ENCODE results near the gene BAIAP2. TPM values are rescaled to one million over a fixed set of nuclear protein-coding genes. Genes with fewer than 3 reads are reported as not detected.

Gene BAIAP2
- polyA plus RNA-seq, 1 experiment, result 9.6 TPM

GRCh38 chr17:81116704-81117103, 81.8 kb downstream of the BAIAP2 start:
- POLR2A ChIA-PET, result no interaction called here
- H3K27ac ChIP-seq (ENCODE audit: low read depth, low read length), result no peak overlapping the region
- CTCF ChIA-PET, result interaction anchor here (1.6 to 1.9 kb wide), 2 partner anchors 14 to 19 kb away, joined by 3 to 6 read pairs; no protein-coding TSS in a partner anchor
- H3K9me3 ChIP-seq (ENCODE audit: control insufficient read depth, insufficient read depth, low read length), result peaks cover 5% of the 10 kb centered on the region; the same call in 1 of the 2 replicates
- DNase-seq (ENCODE audit: low read depth, low spot score), result no peak
- no peak overlapping the region for H3K4me3 ChIP-seq (ENCODE audit: low read depth, low read length)
- peaks cover 7% of the 10 kb centered on the region for H3K27me3 ChIP-seq (ENCODE audit: control insufficient read depth, insufficient read depth, low read length)
- TF ChIP-seq CTCF (IDR thresholded peaks at IDR 0.05; ENCODE audit: low read depth, low read length), result no peak

GRCh38 chr17:81117672-81118198, 82.8 kb downstream of the BAIAP2 start:
- DNase-seq (ENCODE audit: low read depth, low spot score), result no peak
- no peak overlapping the region for H3K27ac ChIP-seq (ENCODE audit: low read depth, low read length)
- CTCF ChIA-PET, result no interaction called here
- no peak overlapping the region for H3K4me3 ChIP-seq (ENCODE audit: low read depth, low read length)
- peaks cover 5% of the 10 kb centered on the region; the same call in 1 of the 2 replicates for H3K9me3 ChIP-seq (ENCODE audit: control insufficient read depth, insufficient read depth, low read length)
- POLR2A ChIA-PET, result no interaction called here
- no peak for TF ChIP-seq CTCF (IDR thresholded peaks at IDR 0.05; ENCODE audit: low read depth, low read length)
- H3K27me3 ChIP-seq (ENCODE audit: control insufficient read depth, insufficient read depth, low read length), result peaks cover 11% of the 10 kb centered on the region

DNA sequence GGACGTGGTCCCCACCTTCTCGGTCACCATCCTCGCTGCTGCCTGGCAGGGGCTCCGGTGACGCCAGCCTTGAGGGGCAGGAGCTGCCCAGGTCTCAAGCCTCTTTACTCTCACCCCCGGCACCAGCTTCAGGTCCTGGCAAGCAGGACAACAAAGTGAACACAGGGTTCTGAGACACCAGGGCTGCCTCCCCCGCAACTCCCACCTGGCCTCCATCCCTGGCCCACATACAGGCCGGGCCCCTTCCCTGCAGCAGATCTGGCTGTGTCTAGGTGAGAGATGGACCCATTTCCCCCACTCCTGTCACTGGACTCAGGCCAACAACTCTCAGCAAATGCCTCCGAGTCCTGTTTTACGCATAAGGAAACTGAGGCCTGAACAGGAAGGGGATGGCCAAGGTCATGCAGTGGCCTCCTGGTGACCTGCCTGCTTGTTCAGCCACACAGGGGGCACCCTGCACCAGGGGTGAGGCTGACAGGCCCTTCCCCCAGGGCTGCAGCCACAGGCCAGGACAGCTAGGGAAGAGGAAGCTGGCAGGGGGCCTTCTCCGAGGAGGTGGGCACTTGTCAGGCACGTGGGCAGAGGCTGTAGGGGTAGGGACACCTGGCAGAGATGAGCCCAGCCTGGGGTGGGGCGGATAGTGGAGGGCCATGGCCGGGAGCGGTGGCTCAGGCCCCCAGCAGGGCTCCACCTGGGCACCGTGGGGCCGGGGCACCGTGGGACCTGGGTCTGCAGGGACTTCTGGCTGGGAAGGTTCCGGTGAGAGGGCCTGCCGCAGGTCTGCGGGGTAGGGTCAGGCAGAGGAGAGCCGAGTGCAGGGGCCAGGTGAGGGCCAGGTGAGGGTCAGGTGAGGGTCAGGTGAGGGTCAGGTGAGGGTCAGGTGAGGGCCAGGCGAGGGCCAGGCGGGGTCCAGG, 83.6 kb downstream of the BAIAP2 start:
- DNase-seq (ENCODE audit: low read depth, low spot score), result no peak
- H3K27me3 ChIP-seq (ENCODE audit: control insufficient read depth, insufficient read depth, low read length), result peaks cover 17% of the 10 kb centered on the region
- POLR2A ChIA-PET, result interaction anchor here (1.0 kb wide), 1 partner anchor 11 kb away, joined by 3 read pairs; no protein-coding TSS in a partner anchor
- peaks cover 5% of the 10 kb centered on the region; the same call in 1 of the 2 replicates for H3K9me3 ChIP-seq (ENCODE audit: control insufficient read depth, insufficient read depth, low read length)
- no peak overlapping the region for H3K27ac ChIP-seq (ENCODE audit: low read depth, low read length)
- peak overlapping the region; percentile 68 for H3K4me3 ChIP-seq (ENCODE audit: low read depth, low read length)
- CTCF ChIA-PET, result no interaction called here
- no peak for TF ChIP-seq CTCF (IDR thresholded peaks at IDR 0.05; ENCODE audit: low read depth, low read length)

DNA sequence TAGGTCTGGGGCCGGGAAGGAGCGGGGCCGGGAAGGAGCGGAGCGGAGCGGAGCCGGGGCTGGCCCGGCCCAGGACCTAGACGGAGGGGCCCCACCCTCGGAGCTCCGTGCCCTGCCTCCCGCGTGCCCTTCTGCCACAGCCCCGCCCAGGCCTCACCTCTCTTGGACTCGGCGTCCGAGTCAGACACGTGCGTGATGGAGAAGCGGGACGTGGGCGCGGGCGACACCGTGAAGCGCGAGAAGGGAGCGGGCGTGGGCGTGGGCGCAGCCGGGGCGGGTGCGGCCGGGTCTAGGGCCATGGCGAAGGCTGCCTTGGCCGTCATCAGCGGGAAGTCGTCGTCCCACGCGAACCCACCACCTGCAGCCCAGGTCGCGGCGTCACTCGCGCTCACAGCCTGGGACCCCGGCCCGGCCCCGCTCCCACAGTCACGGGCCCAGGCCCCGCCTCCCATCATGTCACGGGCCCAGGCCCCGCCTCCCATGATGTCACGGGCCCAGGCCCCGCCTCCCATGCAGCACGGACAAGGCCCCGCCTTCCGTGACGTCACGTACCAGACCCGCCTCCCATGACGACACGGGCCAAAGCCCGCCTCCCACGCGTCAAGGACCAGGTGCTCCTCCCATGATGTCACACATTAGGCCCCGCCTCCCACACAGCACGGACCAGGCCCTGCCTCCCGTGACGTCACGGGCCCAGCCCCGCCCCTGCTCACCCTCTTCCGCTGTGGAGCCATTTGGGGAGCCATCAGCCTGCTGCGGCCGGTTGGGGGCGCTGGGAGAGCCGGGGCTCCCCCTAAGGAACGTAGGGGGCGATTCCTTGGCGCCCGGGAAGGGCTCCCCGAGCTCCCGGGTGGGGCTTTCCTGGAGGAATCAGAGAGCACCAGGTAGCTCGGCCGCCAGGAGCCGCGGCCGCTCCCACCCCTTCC, 84.5 kb downstream of the BAIAP2 start:
- peak overlapping the region; percentile 68 for H3K4me3 ChIP-seq (ENCODE audit: low read depth, low read length)
- peaks cover 5% of the 10 kb centered on the region; the same call in 1 of the 2 replicates for H3K9me3 ChIP-seq (ENCODE audit: control insufficient read depth, insufficient read depth, low read length)
- H3K27ac ChIP-seq (ENCODE audit: low read depth, low read length), result no peak overlapping the region
- TF ChIP-seq CTCF (IDR thresholded peaks at IDR 0.05; ENCODE audit: low read depth, low read length), result 0 out of 2 replicates have a peak, but pooled peaks have one; percentile 17
- CTCF ChIA-PET, result no interaction called here
- POLR2A ChIA-PET, result interaction anchor here (1.0 kb wide), 1 partner anchor 12 kb away, joined by 3 read pairs; no protein-coding TSS in a partner anchor
- peak; percentile 88 for DNase-seq (ENCODE audit: low read depth, low spot score)
- H3K27me3 ChIP-seq (ENCODE audit: control insufficient read depth, insufficient read depth, low read length), result peaks cover 17% of the 10 kb centered on the region

Measured in AG04450 (cell line).